Measurements from ENCODE around the gene TMEM52.

GRCh38 chr1:1967151-1967550 lies 48.1 kb upstream of the TMEM52 start:
- TF ChIP-seq EZH2 (IDR thresholded peaks at IDR 0.05; ENCODE audit: insufficient read depth, poor library complexity, severe bottlenecking) = no peak
- TF ChIP-seq EZH2phosphoT487 (IDR thresholded peaks at IDR 0.05; ENCODE audit: insufficient read depth, low read depth) = no peak
